Measurements from ENCODE around the gene PTPRG.

DNA sequence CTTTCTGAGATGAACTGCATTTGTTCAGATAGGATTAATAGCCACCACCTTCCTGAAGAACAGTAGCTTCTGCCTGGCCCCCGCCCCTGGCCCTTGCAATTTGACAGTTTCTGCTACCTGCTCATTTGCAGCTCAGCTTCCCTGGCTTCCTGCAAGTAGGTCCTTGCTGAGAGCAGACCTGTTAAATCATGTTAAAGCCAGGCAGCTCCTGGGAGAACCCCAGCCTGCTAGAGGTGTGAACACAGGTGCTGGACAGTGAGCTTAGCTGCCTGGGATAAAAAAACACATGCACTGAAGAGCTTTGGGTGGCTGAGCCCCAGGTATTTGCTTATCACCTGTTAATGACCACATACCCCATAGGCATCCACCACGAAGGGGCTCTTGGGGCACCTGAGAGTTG lies 143.4 kb downstream of the PTPRG start:
- TF ChIP-seq, protein P1, sequence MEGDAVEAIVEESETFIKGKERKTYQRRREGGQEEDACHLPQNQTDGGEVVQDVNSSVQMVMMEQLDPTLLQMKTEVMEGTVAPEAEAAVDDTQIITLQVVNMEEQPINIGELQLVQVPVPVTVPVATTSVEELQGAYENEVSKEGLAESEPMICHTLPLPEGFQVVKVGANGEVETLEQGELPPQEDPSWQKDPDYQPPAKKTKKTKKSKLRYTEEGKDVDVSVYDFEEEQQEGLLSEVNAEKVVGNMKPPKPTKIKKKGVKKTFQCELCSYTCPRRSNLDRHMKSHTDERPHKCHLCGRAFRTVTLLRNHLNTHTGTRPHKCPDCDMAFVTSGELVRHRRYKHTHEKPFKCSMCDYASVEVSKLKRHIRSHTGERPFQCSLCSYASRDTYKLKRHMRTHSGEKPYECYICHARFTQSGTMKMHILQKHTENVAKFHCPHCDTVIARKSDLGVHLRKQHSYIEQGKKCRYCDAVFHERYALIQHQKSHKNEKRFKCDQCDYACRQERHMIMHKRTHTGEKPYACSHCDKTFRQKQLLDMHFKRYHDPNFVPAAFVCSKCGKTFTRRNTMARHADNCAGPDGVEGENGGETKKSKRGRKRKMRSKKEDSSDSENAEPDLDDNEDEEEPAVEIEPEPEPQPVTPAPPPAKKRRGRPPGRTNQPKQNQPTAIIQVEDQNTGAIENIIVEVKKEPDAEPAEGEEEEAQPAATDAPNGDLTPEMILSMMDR (IDR thresholded peaks at IDR 0.05; ENCODE audit: poor library complexity): no peak
- TF ChIP-seq EZH2 (IDR thresholded peaks at IDR 0.05; ENCODE audit: borderline replicate concordance): no peak
- TF ChIP-seq EZH2phosphoT487 (IDR thresholded peaks at IDR 0.05; ENCODE audit: low read depth, severe bottlenecking, unreplicated experiment): no peak
